Activated CD4-positive, alpha-beta T cell treated with anti-CD3 and anti-CD28 coated beads, Interleukin-2, amount 10 ng/mL, durations not matched to agents 7 days and 5 days (primary cell): ENCODE measurements around the gene CCDC177. TPM values are rescaled to one million over a fixed set of nuclear protein-coding genes. Genes with fewer than 3 reads are reported as not detected.

Source experiments
- CTCF ChIA-PET: fragments of 350-600 bp; sonication (Branson Sonifier 250); formaldehyde crosslinking; loops from one replicate; lab custom pipeline; 2021; ENCODE audit warnings: antibody characterized with exemption; lab: Charles Lee
- POLR2A ChIA-PET: fragments of 350-600 bp; sonication (Branson Sonifier 250); formaldehyde crosslinking; loops from one replicate; lab custom pipeline; 2021; ENCODE audit warnings: antibody characterized with exemption; lab: Charles Lee
- DNase-seq: peaks from one replicate; pipeline ENCODE4 v3.0.0-alpha.2; 2020
- H3K27ac Mint-ChIP-seq: one replicate; pipeline ENCODE4 v1.8.0; 2021; ENCODE audit warnings: mild to moderate bottlenecking, moderate library complexity, mixed read lengths
- H3K27me3 Mint-ChIP-seq: one replicate; pipeline ENCODE4 v1.8.0; 2021; ENCODE audit warnings: mixed read lengths
- H3K36me3 Mint-ChIP-seq: one replicate; pipeline ENCODE4 v1.8.0; 2021; ENCODE audit warnings: low read depth, mixed read lengths
- H3K4me1 Mint-ChIP-seq: one replicate; pipeline ENCODE4 v1.8.0; 2021; ENCODE audit warnings: mixed read lengths
- H3K4me3 Mint-ChIP-seq: one replicate; pipeline ENCODE4 v1.8.0; 2021; ENCODE audit warnings: mild to moderate bottlenecking, moderate library complexity, mixed read lengths
- H3K9me3 Mint-ChIP-seq: one replicate; pipeline ENCODE4 v1.8.0; 2021; ENCODE audit warnings: mixed read lengths
- total RNA-seq, 2 experiments: library from RNA; stranded (reverse); gene quantifications; one replicate each; pipeline ENCODE4 v1.2.3, GENCODE V29; 2021

CCDC177 gene
- total RNA-seq, 2 experiments from 2014 or later = not detected

- H3K27ac Mint-ChIP-seq = no peak overlapping the region
- H3K27me3 Mint-ChIP-seq = peaks cover 27% of the 10 kb centered on the region
- no peak for DNase-seq
- no peaks in the 10 kb centered on the region for H3K9me3 Mint-ChIP-seq
- ChIA-PET CTCF (no interaction called here), POLR2A (no interaction called here)
- no peaks in the 10 kb centered on the region for H3K36me3 Mint-ChIP-seq
- no peaks in the 10 kb centered on the region for H3K4me1 Mint-ChIP-seq
- no peak overlapping the region for H3K4me3 Mint-ChIP-seq
Measured at GRCh38 chr14:69553252-69553651, 21.4 kb downstream of the CCDC177 start.

GRCh38 chr14:69551511-69551910, 23.2 kb downstream of the CCDC177 start:
- Mint-ChIP-seq H3K4me1 (peaks cover 2% of the 10 kb centered on the region), H3K9me3 (no peaks in the 10 kb centered on the region), H3K27me3 (peaks cover 33% of the 10 kb centered on the region), H3K4me3 (no peak overlapping the region), H3K27ac (no peak overlapping the region), H3K36me3 (no peaks in the 10 kb centered on the region)
- ChIA-PET POLR2A (no interaction called here), CTCF (no interaction called here)
- DNase-seq = no peak

- Mint-ChIP-seq H3K9me3 (no peaks in the 10 kb centered on the region), H3K27me3 (peaks cover 41% of the 10 kb centered on the region), H3K4me3 (no peak overlapping the region), H3K36me3 (no peaks in the 10 kb centered on the region), H3K4me1 (peaks cover 13% of the 10 kb centered on the region), H3K27ac (no peak overlapping the region)
- no peak for DNase-seq
- ChIA-PET CTCF (interaction anchor here (0.6 to 1.7 kb wide), 6 partner anchors 22 to 295 kb away, joined by 3 to 7 read pairs (median 3); no protein-coding TSS in a partner anchor), POLR2A (no interaction called here)
Measured at GRCh38 chr14:69548566-69548965, 26.1 kb downstream of the CCDC177 start.

DNA sequence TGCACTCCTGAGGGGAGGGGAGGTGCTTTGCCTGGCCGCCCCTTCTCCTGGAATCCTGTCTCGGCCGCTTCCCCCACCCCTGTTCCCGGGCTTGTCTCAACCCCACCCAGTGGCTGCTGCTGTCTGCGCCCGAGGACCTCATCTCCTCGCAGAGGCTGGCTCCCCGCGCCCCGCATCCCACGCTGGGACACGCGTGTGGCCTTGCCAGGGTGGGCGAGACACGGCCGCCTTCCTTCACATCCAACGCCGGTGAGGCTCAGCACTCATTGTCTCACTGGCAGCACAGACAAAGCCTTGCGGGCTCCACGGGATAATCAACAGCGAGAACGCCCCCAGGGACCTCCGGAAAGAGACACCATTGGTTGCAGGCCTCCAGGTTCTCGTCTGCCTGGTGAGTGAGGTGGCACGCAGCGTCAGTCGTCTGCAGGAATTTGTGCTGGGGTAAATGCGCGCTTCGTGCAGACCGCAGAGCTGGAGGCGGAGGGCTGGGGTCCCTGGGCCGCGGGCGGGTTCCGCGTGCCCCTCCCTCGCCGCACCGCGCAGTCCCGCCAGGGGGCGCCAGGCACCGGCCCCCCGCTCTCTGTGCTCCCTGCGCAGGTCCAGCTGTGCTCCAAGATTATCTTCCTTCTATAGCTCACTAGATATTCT, 26.8 kb downstream of the CCDC177 start:
- ChIA-PET POLR2A (no interaction called here), CTCF (interaction anchor here (0.6 to 1.7 kb wide), 7 partner anchors 23 to 295 kb away, joined by 3 to 7 read pairs (median 3); no protein-coding TSS in a partner anchor)
- Mint-ChIP-seq H3K27ac (no peak overlapping the region), H3K9me3 (no peaks in the 10 kb centered on the region), H3K36me3 (no peaks in the 10 kb centered on the region), H3K4me1 (peaks cover 19% of the 10 kb centered on the region), H3K27me3 (peaks cover 39% of the 10 kb centered on the region), H3K4me3 (no peak overlapping the region)
- peak; percentile 12 for DNase-seq

- H3K4me3 Mint-ChIP-seq = no peak overlapping the region
- H3K4me1 Mint-ChIP-seq = peaks cover 19% of the 10 kb centered on the region
- POLR2A ChIA-PET = no interaction called here
- peaks cover 25% of the 10 kb centered on the region for H3K27me3 Mint-ChIP-seq
- no peaks in the 10 kb centered on the region for H3K36me3 Mint-ChIP-seq
- H3K27ac Mint-ChIP-seq = no peak overlapping the region
- CTCF ChIA-PET = interaction anchor here (0.7 to 1.9 kb wide), 7 partner anchors 11 to 897 kb away, joined by 3 to 5 read pairs (median 3); no protein-coding TSS in a partner anchor
- peak; percentile 50 for DNase-seq
- no peaks in the 10 kb centered on the region for H3K9me3 Mint-ChIP-seq
Measured at GRCh38 chr14:69543341-69544115, 31.1 kb downstream of the CCDC177 start.

GRCh38 chr14:69542311-69542710, 32.4 kb downstream of the CCDC177 start:
- Mint-ChIP-seq H3K4me3 (no peak overlapping the region), H3K27me3 (peaks cover 26% of the 10 kb centered on the region), H3K27ac (no peak overlapping the region), H3K4me1 (peaks cover 16% of the 10 kb centered on the region), H3K36me3 (no peaks in the 10 kb centered on the region), H3K9me3 (no peaks in the 10 kb centered on the region)
- no peak for DNase-seq
- ChIA-PET CTCF (no interaction called here), POLR2A (no interaction called here)

DNA sequence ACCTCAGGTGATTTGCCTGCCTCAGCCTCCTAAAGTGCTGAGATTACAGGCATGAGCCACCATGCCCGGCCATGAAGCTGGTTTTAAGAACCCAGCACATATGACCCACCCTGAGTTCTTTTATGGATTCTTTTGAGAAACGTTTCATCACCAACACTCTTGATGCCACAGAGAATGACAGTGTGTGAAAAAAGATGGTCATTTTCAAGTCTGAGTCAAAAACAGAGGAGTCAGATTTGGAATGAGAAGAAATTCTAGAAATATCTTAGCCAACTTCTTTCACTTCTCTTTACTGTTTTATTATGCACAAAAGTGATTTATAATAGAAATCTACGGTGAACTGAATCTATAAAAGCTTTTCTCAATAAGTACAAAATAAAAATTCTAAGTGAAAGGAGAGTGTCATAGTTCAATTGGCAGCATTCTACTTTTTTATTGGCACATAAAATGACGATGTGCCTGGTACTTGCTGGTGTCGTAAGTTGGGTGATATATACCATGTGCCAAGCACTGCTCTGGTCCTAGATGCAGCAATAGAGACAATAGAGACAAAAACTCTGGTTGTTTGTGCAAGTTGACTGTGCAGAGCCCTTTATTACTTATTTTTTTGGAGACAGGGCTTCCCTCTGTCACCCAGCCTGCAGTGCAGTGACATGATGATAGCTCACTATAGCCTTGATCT, 33.9 kb downstream of the CCDC177 start:
- Mint-ChIP-seq H3K36me3 (no peaks in the 10 kb centered on the region), H3K27me3 (peaks cover 24% of the 10 kb centered on the region), H3K4me1 (peaks cover 16% of the 10 kb centered on the region), H3K9me3 (no peaks in the 10 kb centered on the region), H3K27ac (no peak overlapping the region), H3K4me3 (no peak overlapping the region)
- ChIA-PET POLR2A (interaction anchor here (0.7 kb wide), 1 partner anchor 56 kb away, joined by 9 read pairs; the partner anchor contains the start of gene PLEKHD1), CTCF (interaction anchor here (0.6 kb wide), 2 partner anchors 325 to 1025 kb away, joined by 3 to 6 read pairs; no protein-coding TSS in a partner anchor)
- no peak for DNase-seq

GRCh38 chr14:69539631-69540410, 34.9 kb downstream of the CCDC177 start:
- peaks cover 30% of the 10 kb centered on the region for H3K27me3 Mint-ChIP-seq
- peaks cover 16% of the 10 kb centered on the region for H3K4me1 Mint-ChIP-seq
- no peak overlapping the region for H3K27ac Mint-ChIP-seq
- POLR2A ChIA-PET = interaction anchor here (0.7 kb wide), 1 partner anchor 55 kb away, joined by 9 read pairs; the partner anchor contains the start of gene PLEKHD1
- no peaks in the 10 kb centered on the region for H3K36me3 Mint-ChIP-seq
- no peaks in the 10 kb centered on the region for H3K9me3 Mint-ChIP-seq
- CTCF ChIA-PET = interaction anchor here (0.6 kb wide), 1 partner anchor 1025 kb away, joined by 3 read pairs; no protein-coding TSS in a partner anchor
- H3K4me3 Mint-ChIP-seq = no peak overlapping the region
- DNase-seq = no peak

- no peak overlapping the region for H3K27ac Mint-ChIP-seq
- H3K27me3 Mint-ChIP-seq = peaks cover 25% of the 10 kb centered on the region
- ChIA-PET POLR2A (no interaction called here), CTCF (no interaction called here)
- no peaks in the 10 kb centered on the region for H3K36me3 Mint-ChIP-seq
- no peak for DNase-seq
- H3K4me1 Mint-ChIP-seq = peaks cover 7% of the 10 kb centered on the region
- no peak overlapping the region for H3K4me3 Mint-ChIP-seq
- H3K9me3 Mint-ChIP-seq = no peaks in the 10 kb centered on the region
Measured at GRCh38 chr14:69538766-69539165, 35.9 kb downstream of the CCDC177 start.

DNA sequence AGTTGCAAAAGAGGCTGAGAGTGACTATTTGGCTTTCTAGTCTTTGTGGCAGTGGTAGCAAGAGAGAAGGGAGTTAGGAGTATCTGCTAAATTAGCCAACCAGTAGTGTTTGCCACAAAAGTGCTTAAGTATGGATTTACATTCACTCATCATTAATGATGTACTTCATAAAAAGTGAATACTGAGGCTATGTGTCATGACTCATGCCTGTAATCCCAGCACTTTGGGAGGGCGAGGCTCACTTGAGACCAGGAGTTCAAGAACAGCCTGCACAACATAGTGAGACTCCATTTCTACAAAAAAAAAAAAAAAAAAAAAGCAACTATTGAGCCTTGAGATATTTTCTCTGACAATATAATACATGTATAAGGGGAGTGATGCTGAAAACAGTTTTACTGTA, 36.8 kb downstream of the CCDC177 start:
- no peak overlapping the region for H3K27ac Mint-ChIP-seq
- no peaks in the 10 kb centered on the region for H3K4me1 Mint-ChIP-seq
- ChIA-PET POLR2A (no interaction called here), CTCF (no interaction called here)
- no peaks in the 10 kb centered on the region for H3K9me3 Mint-ChIP-seq
- H3K4me3 Mint-ChIP-seq = no peak overlapping the region
- peaks cover 30% of the 10 kb centered on the region for H3K27me3 Mint-ChIP-seq
- no peak for DNase-seq
- H3K36me3 Mint-ChIP-seq = no peaks in the 10 kb centered on the region

DNA sequence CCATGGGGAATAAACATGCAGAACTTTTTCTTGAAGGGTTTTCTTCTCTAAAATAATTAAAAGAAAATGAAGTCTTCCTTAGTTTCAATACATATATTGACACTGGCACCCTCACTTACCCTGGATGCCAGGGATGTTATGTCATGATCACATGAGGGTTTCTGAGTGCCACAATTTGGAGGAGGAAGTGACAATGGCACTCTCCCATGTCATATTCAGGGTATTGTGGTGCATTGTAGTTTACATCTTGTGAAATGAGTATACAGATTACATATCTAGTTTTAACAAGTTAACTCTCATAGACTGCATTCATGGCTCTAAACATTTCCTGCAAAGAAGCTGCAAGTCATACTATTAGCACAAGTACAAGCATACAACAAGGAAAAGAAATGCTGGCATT, 37.7 kb downstream of the CCDC177 start:
- Mint-ChIP-seq H3K27ac (no peak overlapping the region), H3K27me3 (peaks cover 25% of the 10 kb centered on the region), H3K9me3 (no peaks in the 10 kb centered on the region), H3K4me1 (no peaks in the 10 kb centered on the region), H3K36me3 (no peaks in the 10 kb centered on the region), H3K4me3 (no peak overlapping the region)
- DNase-seq = no peak
- POLR2A ChIA-PET = no interaction called here
- CTCF ChIA-PET = no interaction called here

DNA sequence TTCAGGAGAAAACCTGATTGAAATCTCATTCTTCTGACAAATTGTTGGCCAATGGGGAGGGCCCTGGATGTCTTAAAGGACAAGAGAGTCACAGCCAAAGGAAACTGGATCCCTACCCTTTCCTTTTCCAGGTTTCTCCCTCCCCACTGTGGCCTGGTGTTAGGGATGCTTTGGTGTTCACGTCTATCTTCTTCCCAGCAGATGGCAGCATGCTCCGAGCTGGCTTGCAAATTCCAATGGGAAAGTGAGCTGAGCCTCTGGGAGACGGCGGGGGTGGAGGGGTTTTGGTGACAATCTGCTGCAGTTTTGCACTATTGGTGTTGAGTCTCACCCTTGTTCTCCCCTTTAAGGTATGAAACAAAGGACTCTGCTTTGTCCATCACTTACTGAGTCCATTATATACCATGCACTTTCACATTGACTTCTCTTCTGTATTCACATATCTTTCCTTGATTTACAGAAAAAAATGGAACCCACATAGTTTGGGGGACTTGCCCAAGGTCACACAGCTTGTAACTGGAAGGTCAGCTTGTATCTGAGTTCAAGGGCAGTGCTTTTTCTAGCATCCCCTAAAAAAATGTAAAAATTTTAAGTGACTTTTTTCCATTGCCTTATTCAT, 39.3 kb downstream of the CCDC177 start:
- CTCF ChIA-PET = interaction anchor here (0.9 kb wide), 1 partner anchor 17 kb away, joined by 3 read pairs; no protein-coding TSS in a partner anchor
- Mint-ChIP-seq H3K27ac (no peak overlapping the region), H3K4me3 (no peak overlapping the region)

More for the DNA sequence above, 39.3 kb downstream of the CCDC177 start:
- H3K36me3 Mint-ChIP-seq = no peaks in the 10 kb centered on the region
- H3K4me1 Mint-ChIP-seq = no peaks in the 10 kb centered on the region
- DNase-seq = no peak
- peaks cover 33% of the 10 kb centered on the region for H3K27me3 Mint-ChIP-seq
- POLR2A ChIA-PET = no interaction called here
- H3K9me3 Mint-ChIP-seq = no peaks in the 10 kb centered on the region
